C4-2B (cell line): ENCODE measurements around the gene B3GNT9.

Source experiments
- CTCF ChIP-seq: fragments of 450-650 bp; conservative IDR thresholded peaks from 2 replicates; pipeline ENCODE4 v1.5.1; 2017; ENCODE audit warnings: mild to moderate bottlenecking
- ZFX ChIP-seq: fragments of 450-650 bp; IDR thresholded peaks from 2 replicates; pipeline ENCODE4 v1.6.1; 2017

GRCh38 chr16:67161595-67162058, 10.8 kb upstream of the B3GNT9 start:
- no peak for TF ChIP-seq CTCF
- TF ChIP-seq ZFX, result no peak
